T1000 (cell line): ENCODE measurements around the gene FN1.

Experiments
- DNase-seq: peaks from one replicate; lab custom pipeline; 2025; ENCODE audit warnings: mixed read lengths; lab: John Stamatoyannopoulos, UW

Gene FN1

GRCh38 chr2:215435870-215436704 is at the start of gene FN1:
TSS of gene FN1 (minus strand) at chr2:215436068. CDS start at chr2:215435802, 266 bp downstream.
- DNase-seq: peak; percentile 78

- DNase-seq: no peak
Measured at GRCh38 chr2:215485032-215485431, 49.2 kb upstream of the FN1 start.

GRCh38 chr2:215484570-215484969 is 48.7 kb upstream of the FN1 start:
- DNase-seq: no peak

GRCh38 chr2:215483431-215483830 is 47.6 kb upstream of the FN1 start:
- DNase-seq: no peak

GRCh38 chr2:215479536-215480240 is 43.8 kb upstream of the FN1 start:
- no peak for DNase-seq

GRCh38 chr2:215479121-215479520 is 43.3 kb upstream of the FN1 start:
- DNase-seq: no peak

GRCh38 chr2:215476424-215476823 is 40.6 kb upstream of the FN1 start:
- no peak for DNase-seq

GRCh38 chr2:215466097-215466909 is 30.4 kb upstream of the FN1 start:
- no peak for DNase-seq

GRCh38 chr2:215465256-215465655 is 29.4 kb upstream of the FN1 start:
- no peak for DNase-seq

GRCh38 chr2:215461836-215462532 is 26.1 kb upstream of the FN1 start:
- DNase-seq: no peak

- no peak for DNase-seq
Measured at GRCh38 chr2:215460682-215461382, 25.0 kb upstream of the FN1 start.

- DNase-seq: no peak
Measured at GRCh38 chr2:215455958-215456357, 20.1 kb upstream of the FN1 start.

GRCh38 chr2:215454519-215455246 is 18.8 kb upstream of the FN1 start:
- no peak for DNase-seq

GRCh38 chr2:215452725-215453124 is 16.9 kb upstream of the FN1 start:
- DNase-seq: no peak

GRCh38 chr2:215451012-215451756 is 15.3 kb upstream of the FN1 start:
- no peak for DNase-seq

GRCh38 chr2:215450188-215451011 is 14.5 kb upstream of the FN1 start:
- no peak for DNase-seq

- no peak for DNase-seq
Measured at GRCh38 chr2:215447673-215448081, 11.8 kb upstream of the FN1 start.

GRCh38 chr2:215447056-215447455 is 11.2 kb upstream of the FN1 start:
- DNase-seq: no peak

GRCh38 chr2:215442401-215442787 is 6.5 kb upstream of the FN1 start:
- DNase-seq: no peak
